22Rv1 (cell line): ENCODE results near the gene FGGY.

Experiments used
- H3K27ac ChIP-seq: fragments of 450-650 bp; 2 replicates; pipeline ENCODE4 v1.5.1; 2017
- CTCF ChIP-seq: fragments of 450-650 bp; IDR thresholded peaks from 2 replicates; pipeline ENCODE4 v1.5.1; 2017; ENCODE audit warnings: mild to moderate bottlenecking
- ZFX ChIP-seq: fragments of 450-650 bp; IDR thresholded peaks from 2 replicates; pipeline ENCODE4 v1.6.1; 2017; ENCODE audit warnings: antibody characterized with exemption, borderline replicate concordance

FGGY gene

GRCh38 chr1:59375321-59376220, 78.7 kb downstream of the FGGY start:
- no peak overlapping the region for H3K27ac ChIP-seq
- TF ChIP-seq CTCF (no peak), ZFX (no peak)

GRCh38 chr1:59377350-59377904, 80.5 kb downstream of the FGGY start:
- no peak overlapping the region for H3K27ac ChIP-seq

GRCh38 chr1:59378621-59379370, 81.9 kb downstream of the FGGY start:
- TF ChIP-seq CTCF (no peak), ZFX (no peak)
- H3K27ac ChIP-seq: no peak overlapping the region

More at GRCh38 chr1:59377350-59377904, 80.5 kb downstream of the FGGY start:
- TF ChIP-seq CTCF: no peak

GRCh38 chr1:59379371-59379728, 82.5 kb downstream of the FGGY start:
- no peak for TF ChIP-seq CTCF
- no peak for TF ChIP-seq ZFX
- no peak overlapping the region for H3K27ac ChIP-seq

GRCh38 chr1:59383963-59384362, 87.1 kb downstream of the FGGY start:
- TF ChIP-seq CTCF (no peak), ZFX (no peak)
- no peak overlapping the region for H3K27ac ChIP-seq

- no peak overlapping the region for H3K27ac ChIP-seq
- TF ChIP-seq CTCF: no peak
- no peak for TF ChIP-seq ZFX
These were observed 87.5 kb downstream of the FGGY start for GRCh38 chr1:59384443-59384842.
